ELF-1 (cell line): Measurements from ENCODE around the gene DIAPH1.

Experiments used
- DNase-seq: peaks from one replicate; pipeline ENCODE4 v3.0.0-alpha.2; 2016; ENCODE audit warnings: low read depth, low spot score

The DIAPH1 gene

DNA sequence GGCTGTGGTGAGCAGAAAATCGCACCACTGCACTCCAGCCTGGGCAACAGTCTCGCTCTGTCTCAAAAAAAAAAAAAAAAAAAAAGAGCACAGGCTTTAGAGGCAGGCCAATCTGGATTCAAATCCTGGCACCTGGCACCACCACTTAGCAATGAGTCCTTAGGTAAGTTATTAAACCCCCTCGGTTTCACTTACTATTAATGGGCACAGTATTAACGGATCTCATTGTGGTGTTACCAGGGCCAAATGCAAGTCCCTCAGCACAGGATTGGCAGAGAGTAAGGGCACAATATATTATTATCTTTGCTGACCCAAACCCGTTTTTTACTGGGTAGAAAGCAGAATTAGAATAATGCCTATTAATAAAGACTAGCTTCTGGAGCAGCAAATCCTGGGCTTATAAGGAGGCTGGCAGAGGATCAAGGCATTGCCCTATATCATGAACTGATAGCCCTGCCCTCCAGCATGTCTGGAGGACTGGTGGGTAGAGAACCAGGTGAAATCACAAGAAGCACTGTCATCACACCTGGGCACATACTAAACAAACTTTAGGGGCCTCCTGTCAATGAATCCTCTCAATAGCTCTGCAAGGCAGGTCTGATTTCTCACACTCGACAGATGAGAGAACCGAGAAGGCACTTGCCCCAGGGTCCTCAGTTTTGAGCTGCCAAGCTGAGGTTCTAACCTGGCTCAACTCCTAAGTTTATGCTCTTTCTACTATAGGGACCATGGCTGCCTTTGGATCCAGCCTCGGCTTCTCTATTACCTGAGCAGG, 112.2 kb downstream of the DIAPH1 start:
- DNase-seq, result no peak

DNA sequence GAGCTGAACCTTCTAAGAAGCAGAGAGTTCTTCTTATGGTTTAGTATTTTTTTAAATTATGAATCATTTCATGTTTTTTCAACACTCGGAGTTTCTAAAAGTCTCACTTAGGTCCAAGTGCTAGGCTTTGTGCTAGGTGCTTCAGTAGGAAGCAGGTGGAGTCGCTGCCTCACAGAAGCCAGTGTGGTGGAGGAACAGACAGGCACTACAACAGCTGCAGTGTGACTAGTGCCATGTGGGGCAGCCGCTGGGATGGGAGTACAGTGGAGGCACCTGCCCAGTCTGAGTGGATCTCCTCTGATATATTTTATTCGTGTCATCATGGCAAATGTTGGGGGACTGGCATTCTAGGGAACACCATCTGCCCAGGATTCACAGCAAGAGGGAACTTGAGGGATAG, 114.6 kb downstream of the DIAPH1 start:
- no peak for DNase-seq

DNA sequence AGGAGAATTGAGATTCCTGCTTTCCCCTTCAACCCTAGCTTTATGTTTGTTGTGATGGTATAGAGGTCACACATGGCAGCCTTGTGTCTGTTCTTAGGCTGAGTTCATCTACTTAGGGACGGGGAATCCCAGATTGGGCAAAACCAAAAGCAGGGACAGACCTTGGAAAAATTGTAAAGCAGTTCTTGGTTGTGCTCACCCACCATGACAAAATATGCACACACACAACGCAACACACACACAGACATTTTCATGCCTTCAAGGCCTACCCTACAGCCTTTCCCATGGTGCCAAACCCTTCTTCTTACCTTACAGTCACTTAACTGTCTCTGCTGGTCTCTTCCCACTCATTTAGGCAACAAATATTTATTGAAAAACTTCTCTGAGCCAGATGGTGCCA, 115.1 kb downstream of the DIAPH1 start:
- DNase-seq, result no peak

DNA sequence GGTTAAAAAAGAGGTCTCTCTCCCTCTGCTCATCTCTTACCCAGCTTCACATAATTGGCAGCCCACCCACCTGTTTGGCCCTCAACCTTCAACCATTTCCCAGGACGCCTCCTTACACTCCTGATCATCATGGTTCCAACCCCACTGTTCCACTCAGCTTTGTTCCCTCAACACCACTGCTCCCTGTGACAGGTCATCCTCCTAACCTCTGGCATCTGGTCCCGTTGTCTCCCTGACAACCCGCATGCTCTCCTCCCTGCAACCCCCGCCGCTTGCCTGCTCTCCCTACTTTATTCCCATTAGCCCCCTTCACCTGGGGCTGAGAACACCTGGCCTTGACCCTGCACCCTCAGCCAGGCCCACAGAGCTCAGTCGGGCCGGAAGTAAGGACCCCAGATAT, 117.0 kb downstream of the DIAPH1 start:
- no peak for DNase-seq

DNA sequence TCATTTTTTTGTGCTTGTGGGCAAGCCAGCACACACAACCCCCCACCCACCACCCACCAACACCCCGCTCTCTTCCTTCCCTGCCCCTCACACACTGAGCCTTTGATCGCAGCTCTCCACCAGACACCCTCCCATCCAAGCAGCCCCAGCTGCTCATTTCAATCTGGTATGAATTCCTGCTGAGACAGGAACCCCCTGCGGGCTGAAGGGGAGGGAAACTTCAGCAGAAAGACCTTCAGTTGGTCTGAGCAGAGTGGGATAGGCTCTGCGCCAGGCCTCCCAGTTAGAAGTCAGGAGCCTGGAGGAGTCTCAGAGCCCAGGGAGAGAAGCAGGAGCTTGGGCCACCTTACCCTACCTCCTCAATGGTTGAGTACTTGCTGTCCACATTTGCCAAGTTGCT, 122.8 kb downstream of the DIAPH1 start:
- peak; percentile 90 for DNase-seq

DNA sequence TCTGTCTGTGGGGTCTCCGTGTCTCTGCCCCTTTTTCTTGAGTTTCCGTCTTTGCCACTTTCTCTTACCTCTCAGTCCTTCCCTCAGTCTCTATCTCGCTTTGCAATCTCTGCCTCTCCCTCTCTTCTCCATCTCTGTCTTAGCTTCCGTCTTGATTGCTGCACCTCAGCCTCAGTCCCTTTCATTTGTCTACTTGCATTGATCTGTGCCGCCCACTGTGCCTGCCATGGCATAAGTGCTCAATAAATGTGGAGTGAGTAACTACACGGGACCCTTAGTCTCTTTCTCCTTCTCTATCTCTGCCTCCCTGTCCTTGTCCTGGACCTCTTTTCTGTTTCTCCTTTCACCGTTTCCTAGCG, 123.4 kb downstream of the DIAPH1 start:
- DNase-seq, result no peak

DNA sequence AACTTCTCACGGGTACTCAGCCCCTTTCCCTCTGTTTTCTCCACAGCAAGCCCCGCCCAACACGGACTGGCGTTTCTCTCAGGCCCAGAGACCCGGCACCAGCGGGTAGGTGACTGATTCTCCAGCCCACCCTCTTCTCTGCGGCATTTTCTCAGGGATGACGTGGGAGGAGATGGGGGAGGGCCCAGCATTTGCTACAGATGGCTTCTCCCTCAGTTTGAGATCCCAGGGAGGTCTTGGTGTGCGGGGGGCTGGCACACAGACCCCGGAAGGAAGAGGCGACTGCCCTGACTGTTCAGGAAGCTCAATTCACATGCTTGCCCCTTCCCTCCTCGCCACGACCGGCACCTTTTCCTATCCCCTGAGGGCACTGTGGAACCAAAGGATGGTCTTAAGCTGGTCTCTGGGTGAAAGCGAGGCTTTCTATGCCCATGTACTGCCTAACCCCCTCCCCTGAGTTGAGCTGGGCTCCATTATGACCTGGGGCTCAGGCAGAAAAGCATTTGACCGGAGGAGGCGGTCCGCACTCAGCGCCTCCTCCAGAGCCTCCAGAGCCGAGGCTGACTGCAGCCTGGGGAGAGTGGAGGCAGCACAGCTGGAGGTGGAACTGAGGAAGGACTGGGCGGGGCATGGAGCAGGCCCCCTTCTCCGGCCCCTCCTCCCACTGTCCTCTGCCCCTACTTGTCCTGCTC, 123.9 kb downstream of the DIAPH1 start:
- peak; percentile 80 for DNase-seq

DNA sequence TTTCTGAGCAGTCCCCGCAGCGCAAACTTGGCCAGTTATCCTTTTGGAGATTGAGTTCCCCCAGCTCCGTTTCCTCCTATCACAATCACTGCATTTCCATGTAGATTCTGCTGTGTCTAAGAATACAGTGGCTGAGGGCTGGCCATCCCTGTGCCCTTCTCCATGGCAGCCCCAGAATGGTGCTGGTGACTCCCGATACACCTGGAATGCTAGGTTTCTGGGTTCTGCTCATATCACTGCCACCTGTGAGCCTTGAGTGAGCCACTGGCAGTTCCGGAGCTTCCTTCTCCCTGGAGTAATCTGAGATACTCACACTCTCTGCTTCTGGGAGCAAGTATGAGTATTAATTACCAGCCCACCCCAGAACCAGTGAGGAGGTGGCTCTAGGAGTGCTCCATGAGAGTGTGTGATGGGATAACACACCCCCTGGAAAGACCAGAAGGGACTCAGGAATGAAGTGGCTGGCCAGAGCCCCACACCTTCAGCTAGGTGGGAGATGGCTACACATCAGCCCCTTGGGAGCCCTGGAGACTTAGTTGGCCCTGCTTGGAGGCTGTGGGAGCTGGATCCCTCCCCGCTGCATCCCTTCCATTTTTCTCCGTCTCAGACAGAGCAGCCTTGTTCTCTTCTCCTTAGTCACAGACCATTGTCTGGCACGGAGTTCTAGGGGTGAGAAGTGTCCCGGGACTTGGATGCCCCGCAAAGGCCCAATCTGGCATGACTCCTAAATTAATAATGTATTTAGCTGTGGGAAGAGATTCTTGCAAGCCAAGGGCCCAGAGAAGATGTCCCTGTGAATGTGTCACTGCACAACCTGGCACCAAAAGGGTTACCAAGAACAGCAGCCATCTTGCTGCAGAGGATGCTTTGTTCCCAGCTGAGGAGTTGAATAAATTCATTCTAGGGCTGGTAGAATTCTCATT, 125.0 kb downstream of the DIAPH1 start:
- no peak for DNase-seq

DNA sequence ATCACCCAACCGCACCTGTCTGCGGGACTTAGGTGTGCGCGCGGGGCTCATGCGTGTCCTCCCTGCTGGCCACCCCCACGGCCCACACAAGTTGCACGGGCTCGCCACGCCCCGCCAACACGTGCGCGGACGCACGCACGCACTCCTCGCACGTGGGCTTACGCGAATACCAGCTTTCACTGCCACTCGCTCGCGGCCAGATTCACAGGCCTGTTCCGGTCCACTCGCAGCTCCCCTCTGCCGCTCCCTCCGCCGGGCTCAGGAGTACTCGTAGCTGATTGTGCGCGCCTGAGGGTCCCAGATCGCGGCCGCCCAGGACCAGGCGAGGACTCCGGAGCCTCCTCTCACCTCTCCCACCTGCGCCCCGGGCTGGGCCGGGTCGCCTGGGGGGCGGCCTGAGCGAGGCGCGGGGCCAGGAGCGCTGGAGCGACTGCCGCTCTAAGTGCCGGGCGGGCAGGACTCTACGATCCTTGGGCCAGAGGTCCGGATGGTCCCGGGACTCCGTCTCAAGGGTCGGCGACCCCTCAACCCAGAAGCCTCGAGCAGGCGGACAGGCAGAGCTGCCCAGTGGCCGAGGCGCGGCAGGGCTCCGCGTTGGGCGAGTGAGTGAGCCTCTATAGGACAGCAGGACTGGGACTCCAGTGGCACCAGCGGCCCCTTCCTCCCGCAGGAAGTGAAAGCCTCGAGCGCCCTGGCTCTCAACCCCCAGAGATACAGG, 126.5 kb downstream of the DIAPH1 start:
- DNase-seq, result peak; percentile 57

DNA sequence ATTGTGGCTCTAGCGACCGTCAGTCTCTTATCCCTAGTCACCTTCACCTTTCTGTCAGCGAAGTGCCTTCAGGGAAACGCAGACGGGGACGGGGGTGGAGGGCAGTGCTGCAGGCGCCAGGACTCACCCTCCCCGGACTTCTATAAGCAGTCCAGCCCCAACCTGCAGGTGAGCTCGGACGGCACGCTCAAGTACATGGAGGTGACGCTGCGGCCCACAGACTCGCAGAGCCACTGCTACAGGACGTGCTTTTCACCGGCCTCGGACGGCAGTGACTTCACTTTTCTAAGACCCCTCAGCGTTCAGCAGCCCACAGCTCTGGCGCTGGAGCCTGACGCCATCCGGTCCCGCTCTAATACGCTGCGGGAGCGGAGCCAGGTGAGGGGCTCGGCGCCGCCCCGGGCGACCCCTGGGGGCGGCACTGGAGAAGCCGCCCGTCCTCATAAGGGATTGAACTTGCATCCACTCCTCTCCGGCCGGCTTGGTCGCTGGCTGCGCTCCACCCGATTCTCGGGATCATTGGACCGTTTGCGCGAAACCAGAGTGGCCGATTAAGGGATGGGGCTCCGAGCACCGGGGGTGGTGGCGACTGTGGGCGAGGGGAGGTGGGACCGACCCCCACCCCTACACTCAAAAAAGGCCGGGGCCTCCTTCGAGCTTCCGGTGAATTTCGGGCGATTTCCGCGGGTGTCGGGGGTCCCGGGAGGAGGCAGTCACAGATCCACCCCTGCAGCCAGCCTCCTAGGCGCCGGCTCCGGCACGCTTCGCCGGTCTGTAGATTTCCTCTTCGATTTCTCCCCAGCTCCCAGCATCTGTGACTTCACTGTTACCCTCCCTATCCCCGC, 127.3 kb downstream of the DIAPH1 start:
- DNase-seq, result peak; percentile 57

DNA sequence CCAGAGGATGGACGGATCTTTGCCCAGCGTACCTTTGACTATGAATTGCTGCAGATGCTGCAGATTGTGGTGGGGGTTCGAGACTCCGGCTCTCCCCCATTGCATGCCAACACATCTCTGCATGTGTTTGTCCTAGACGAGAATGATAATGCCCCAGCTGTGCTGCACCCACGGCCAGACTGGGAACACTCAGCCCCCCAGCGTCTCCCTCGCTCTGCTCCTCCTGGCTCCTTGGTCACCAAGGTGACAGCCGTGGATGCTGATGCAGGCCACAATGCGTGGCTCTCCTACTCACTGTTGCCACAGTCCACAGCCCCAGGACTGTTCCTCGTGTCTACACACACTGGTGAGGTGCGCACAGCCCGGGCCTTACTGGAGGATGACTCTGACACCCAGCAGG, 128.0 kb downstream of the DIAPH1 start:
- DNase-seq, result no peak

DNA sequence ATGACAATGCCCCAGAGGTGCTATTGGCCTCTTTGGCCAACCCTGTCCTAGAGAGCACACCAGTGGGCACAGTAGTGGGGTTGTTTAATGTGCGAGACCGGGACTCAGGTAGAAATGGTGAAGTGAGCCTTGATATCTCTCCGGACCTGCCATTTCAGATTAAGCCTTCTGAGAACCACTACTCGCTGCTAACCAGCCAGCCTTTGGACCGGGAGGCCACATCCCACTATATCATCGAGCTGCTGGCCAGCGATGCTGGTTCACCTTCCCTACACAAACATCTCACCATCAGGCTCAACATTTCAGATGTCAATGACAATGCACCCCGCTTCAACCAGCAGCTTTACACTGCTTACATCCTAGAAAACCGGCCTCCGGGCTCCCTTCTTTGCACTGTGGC, 128.5 kb downstream of the DIAPH1 start:
- no peak for DNase-seq

DNA sequence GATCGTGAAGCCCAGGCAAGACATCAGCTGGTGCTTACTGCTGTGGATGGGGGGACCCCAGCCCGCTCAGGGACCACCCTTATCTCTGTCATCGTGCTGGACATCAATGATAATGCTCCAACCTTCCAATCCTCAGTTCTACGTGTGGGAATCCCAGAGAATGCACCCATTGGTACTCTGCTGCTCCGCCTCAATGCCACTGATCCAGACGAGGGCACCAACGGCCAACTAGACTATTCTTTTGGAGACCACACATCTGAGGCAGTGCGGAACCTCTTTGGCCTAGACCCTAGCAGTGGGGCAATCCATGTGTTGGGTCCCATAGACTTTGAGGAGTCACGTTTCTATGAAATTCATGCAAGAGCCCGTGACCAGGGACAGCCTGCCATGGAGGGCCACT, 129.0 kb downstream of the DIAPH1 start:
- no peak for DNase-seq

DNA sequence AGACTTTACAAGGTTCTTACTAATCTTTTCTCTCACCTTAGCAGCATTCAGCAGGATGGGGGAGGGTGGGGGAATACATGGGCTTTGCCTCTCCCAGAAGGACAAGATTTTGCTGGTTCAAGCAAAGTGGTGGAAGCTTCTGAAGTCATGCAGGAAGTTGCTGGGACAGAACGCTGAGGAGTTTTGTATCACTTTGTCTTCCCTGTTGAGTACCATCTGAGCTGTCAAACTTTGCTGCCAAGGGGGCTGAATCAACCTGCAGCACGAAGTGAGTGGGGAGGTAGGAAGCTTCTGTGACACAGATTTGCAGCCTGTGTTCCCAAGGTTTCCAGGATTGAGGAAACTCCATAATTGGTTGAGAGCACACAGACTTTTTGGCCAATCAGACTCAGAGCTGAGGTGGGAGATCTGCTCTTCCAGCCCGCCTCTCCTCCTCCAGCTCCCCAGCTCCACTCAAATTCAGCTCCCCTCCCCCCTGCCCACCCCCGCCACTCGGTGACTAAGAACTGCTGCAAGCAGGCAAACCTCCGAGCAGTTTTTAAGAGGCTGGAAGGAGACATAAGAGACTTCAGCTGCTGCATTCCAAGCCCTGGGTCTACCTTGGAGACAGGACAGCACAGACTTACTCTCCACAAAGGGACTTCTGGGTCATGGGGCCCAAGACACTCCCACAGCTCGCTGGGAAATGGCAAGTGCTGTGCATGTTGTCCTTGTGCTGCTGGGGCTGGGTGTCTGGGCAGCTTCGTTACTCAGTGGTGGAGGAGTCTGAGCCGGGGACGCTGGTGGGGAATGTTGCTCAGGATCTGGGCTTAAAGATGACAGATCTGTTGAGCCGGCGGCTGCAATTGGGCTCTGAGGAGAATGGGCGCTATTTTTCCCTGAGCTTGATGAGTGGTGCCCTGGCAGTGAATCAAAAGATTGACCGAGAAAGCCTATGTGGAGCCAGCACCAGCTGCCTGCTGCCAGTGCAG, 129.9 kb downstream of the DIAPH1 start, which contains the start of gene PCDHGC5:
Gene PCDHGC5, plus strand, starts transcription at position 491 of the 971 bp plus-strand sequence. Its CDS starts 160 bp downstream, at position 651.
- DNase-seq, result peak; percentile 27

DNA sequence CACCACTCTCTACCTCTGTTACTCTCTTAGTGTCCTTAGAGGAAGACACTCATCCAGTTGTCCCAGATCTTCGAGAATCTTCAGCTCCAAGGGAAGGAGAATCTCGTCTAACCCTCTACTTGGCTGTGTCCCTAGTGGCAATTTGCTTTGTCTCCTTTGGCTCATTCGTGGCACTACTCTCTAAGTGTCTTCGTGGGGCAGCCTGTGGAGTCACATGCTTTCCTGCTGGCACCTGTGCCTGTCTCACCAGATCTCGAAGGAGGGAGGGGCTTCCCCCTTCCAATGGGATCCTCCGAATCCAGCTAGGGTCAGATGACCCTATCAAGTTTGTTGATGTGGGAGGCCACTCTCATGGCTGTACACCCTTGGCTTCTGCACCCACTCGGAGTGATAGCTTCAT, 131.7 kb downstream of the DIAPH1 start:
- no peak for DNase-seq

DNA sequence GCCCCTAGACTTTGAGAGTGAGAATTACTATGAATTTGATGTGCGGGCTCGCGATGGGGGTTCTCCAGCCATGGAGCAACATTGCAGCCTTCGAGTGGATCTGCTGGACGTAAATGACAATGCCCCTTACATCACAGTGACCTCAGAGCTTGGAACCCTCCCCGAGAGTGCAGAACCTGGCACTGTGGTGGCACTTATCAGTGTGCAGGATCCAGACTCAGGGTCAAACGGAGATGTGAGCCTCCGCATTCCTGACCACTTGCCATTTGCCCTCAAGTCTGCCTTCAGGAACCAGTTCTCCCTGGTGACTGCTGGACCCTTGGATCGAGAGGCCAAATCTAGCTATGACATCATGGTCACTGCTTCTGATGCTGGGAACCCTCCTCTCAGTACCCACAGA, 132.7 kb downstream of the DIAPH1 start:
- DNase-seq, result no peak

DNA sequence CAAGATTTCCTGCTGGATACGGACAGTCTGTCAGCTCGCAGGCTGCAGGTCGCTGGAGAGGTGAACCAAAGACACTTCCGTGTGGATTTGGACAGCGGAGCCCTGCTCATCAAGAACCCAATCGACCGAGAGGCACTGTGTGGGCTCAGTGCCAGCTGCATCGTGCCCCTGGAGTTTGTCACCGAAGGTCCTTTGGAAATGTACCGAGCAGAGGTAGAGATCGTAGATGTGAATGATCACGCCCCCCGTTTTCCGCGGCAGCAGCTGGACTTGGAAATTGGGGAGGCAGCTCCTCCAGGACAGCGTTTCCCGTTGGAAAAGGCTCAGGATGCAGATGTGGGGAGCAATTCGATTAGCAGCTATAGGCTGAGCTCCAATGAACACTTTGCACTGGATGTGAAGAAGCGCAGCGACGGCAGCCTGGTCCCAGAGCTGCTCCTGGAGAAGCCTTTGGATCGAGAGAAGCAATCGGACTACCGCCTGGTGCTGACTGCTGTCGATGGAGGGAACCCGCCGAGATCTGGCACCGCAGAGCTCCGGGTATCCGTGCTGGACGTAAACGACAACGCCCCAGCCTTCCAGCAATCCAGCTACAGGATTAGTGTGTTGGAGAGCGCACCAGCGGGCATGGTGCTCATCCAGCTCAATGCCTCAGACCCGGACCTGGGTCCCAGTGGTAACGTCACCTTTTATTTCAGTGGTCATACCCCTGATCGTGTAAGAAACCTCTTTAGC, 133.3 kb downstream of the DIAPH1 start:
- peak; percentile 32 for DNase-seq

DNA sequence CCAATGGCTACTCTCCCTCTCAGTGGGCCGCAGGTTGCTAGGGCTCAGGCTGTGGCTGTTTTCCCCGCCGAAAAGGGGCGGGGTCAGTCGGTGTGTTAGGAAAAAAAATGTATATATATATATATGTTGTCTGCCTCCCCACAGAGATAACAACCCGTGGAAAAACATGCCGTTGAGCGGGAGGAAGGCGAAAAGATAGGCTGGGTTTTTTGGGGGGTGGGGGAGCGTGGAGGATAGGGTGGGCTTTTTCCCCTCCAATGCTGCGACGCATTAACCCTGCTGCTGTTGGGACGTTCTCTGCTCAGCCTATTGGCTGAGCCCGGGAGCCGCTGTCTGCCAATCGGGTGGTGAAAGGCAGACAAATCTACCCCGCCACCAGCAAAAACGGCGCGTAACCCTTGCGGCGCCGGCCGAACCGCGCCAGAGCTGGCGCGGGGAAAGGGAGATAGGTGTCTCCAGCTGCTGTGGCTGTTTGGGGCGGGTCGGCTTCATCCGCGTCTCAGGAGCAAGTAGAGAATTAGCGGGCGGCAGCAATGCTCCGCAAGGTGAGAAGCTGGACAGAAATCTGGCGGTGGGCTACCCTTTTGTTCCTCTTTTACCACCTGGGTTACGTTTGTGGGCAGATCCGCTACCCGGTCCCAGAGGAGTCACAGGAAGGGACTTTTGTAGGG, 134.0 kb downstream of the DIAPH1 start, which contains the start of gene PCDHGC4:
Gene PCDHGC4, plus strand, starts transcription at position 390 of the 671 bp plus-strand sequence. Its CDS starts 144 bp downstream, at position 534.
- DNase-seq, result peak; percentile 88
